Pancreas (tissue), 10 donors: ENCODE measurements around the gene LRRC49. TPM values are rescaled to one million over a fixed set of nuclear protein-coding genes. Genes with fewer than 3 reads are reported as not detected.
"Not testable (repeated sequence)": the region's sequence is repeated elsewhere in the genome, so short reads cannot be mapped to it uniquely, and the experiment has no call there.

Experiments used
- ATAC-seq, 4 donors: fragments of 200-7000 bp; cut with Tn5 transposase; one replicate each; pipeline versions ENCODE4 v1.8.0 to v1.9.1; 2020; ENCODE audit warnings: mild to moderate bottlenecking in 4 of 4, moderate library complexity in 4 of 4
- DNase-seq, 6 donors: peaks; one replicate each; pipeline ENCODE4 v3.0.0-alpha.2; 2020
- FAIRE-seq: peaks from 2 replicates; lab custom pipeline; 2012; peaks lifted over from hg19 to GRCh38; lab: Jason Lieb, UNC
- H3K27ac ChIP-seq, 4 donors: fragments of 200-600 bp; sonication (generic); 1 replicate in 3 of 4; 2 replicates in 1 of 4; pipeline versions ENCODE4 v1.5.0 to v1.8.0; 2020
- H3K27me3 ChIP-seq, 4 donors: fragments of 200-600 bp; one replicate each; pipeline ENCODE4 v1.8.0; 2021
- H3K36me3 ChIP-seq, 3 donors: fragments of 200-600 bp; sonication (generic) in 1 of 3; one replicate each; pipeline versions ENCODE4 v1.5.0 to v1.8.0; 2020 to 2021
- H3K4me1 ChIP-seq, 3 donors: fragments of 200-600 bp; one replicate each; pipeline ENCODE4 v1.8.0; 2021
- H3K4me3 ChIP-seq, 4 donors: fragments of 200-600 bp; sonication (generic) in 2 of 4; one replicate each; pipeline versions ENCODE4 v1.5.0 to v1.8.0; 2020 to 2021
- H3K9me3 ChIP-seq, 4 donors: fragments of 200-600 bp; one replicate each; pipeline ENCODE4 v1.8.0; 2021
- CTCF ChIP-seq, 4 donors: fragments of 200-600 bp; sonication (generic) in 3 of 4; IDR thresholded peaks; one replicate each; pipeline versions ENCODE4 v1.5.0 to v1.8.0; 2021; ENCODE audit warnings: antibody characterized with exemption in 4 of 4
- WGBS, 2 donors: extraction: QIAGEN DNeasy Blood & Tissue Kit; methylation state at CpG; one replicate each; pipeline ENCODE4 v1.1.7; 2013; 5-methylcytosine and 5-hydroxymethylcytosine counted together
- intact Hi-C, 3 donors: fragments of 100-400 bp; cut with DNase I; formaldehyde crosslinking; loops; one replicate each; pipeline versions ENCODE4 v1.11.1 to v1.14.2; 2022
- polyA plus RNA-seq, 2 donors: library from polyadenylated mRNA; stranded (reverse); fragments of 200-250 nt; gene quantifications; one replicate each; pipeline ENCODE4 v1.2.3, GENCODE V29; 2013
- total RNA-seq, 6 donors: library from RNA; stranded (reverse); fragmentation: NEBNext Ultra II Directional in 4 of 6; extraction: Animal tissue kit (Norgen Biotek cat#: 25700) in 4 of 6; gene quantifications; one replicate each; pipeline versions ENCODE4 v1.2.1 to v1.2.4, GENCODE V29; 2021 to 2023
- donor health status: healthy with polysubstance abuse.
- donor health status: DM: no; HTN: no; CAD: no; lungs with moderate emphysema.
- donor health status: DM: no; HTN: no; CAD: no.
- donor health status: control.
- donor health status: control.
- donor health status: Bipolar disorder and iron deficiency.
- donor health status: DM: yes; HTN: yes; CAD: no.
- donor health status: DM: no; HTN: no; CAD: no.
- donor health status: DM: no; HTN: no; CAD: no.
- donor health status: DM: yes; HTN: yes; CAD: no.

Gene LRRC49
- total and polyA plus RNA-seq, 8 donors, result 1.7 to 6.4 (median 4.0) TPM

- intact Hi-C loops, result no loop called here
- no peak overlapping the region for H3K27ac ChIP-seq
- no peak overlapping the region for H3K4me3 ChIP-seq
- H3K4me1 ChIP-seq, result no peaks in the 10 kb centered on the region
- TF ChIP-seq CTCF (IDR thresholded peaks at IDR 0.05), result no peak
- FAIRE-seq, result no peak
- WGBS, 2 donors, result 87 to 98% methylated on average over 2 of the region's 2 CpGs
- peaks cover 0 to 3% (median 0%) of the 10 kb centered on the region in 4 donors for H3K27me3 ChIP-seq
- no peaks in the 10 kb centered on the region for H3K36me3 ChIP-seq
- DNase-seq, result no peak
- no peak for ATAC-seq
- no peaks in the 10 kb centered on the region for H3K9me3 ChIP-seq
Observed at GRCh38 chr15:70976851-70977250, 84.2 kb downstream of the LRRC49 start.

DNA sequence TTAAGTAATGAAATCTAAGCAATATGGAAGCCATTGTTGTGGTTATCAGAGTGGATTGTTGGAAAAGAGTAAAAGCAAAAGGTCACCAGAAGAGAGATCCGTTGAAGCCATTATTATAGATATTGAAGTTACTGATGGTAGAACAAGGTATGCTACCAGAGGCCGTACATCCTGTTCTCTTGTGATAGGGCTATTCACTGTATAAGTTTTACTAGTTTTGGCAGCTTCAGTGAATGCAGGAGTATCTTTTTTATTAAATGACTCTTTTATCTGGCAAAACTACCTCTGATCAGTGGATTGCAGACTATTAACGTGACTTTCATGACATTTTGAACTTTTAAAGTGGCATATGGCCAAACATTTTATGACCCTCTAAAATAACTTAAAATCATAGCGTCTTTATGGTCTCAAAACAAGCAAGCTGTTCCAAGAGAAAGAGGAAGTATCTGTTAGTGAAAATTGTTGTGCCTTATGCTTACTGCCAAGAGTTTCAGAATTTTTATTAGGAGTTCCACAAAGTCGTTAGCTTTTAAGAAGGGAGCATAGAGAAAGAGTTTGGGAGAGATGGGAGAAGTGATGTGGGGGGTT, 102.9 kb downstream of the LRRC49 start:
- ATAC-seq (no peak), FAIRE-seq (no peak)
- 26 to 45% methylated on average over 5 of the region's 5 CpGs for WGBS, 2 donors

GRCh38 chr15:70998319-70998718, 105.7 kb downstream of the LRRC49 start:
- Histone ChIP-seq H3K27ac (no peak overlapping the region), H3K4me3 (no peak overlapping the region), H3K27me3 (no peaks in the 10 kb centered on the region), H3K36me3 (no peaks in the 10 kb centered on the region), H3K4me1 (no peaks in the 10 kb centered on the region), H3K9me3 (no peaks in the 10 kb centered on the region)
- no peak for FAIRE-seq
- DNase-seq, result no peak
- ATAC-seq, result no peak
- no peak for TF ChIP-seq CTCF (IDR thresholded peaks at IDR 0.05)
- intact Hi-C loops, result no loop called here

More for the DNA sequence above, 102.9 kb downstream of the LRRC49 start:
- intact Hi-C loops, result no loop called here
- TF ChIP-seq CTCF (IDR thresholded peaks at IDR 0.05), result no peak
- Histone ChIP-seq H3K9me3 (no peaks in the 10 kb centered on the region), H3K4me3 (no peak overlapping the region), H3K27ac (no peak overlapping the region), H3K27me3 (no peaks in the 10 kb centered on the region), H3K36me3 (no peaks in the 10 kb centered on the region), H3K4me1 (no peaks in the 10 kb centered on the region)
- no peak for DNase-seq

DNA sequence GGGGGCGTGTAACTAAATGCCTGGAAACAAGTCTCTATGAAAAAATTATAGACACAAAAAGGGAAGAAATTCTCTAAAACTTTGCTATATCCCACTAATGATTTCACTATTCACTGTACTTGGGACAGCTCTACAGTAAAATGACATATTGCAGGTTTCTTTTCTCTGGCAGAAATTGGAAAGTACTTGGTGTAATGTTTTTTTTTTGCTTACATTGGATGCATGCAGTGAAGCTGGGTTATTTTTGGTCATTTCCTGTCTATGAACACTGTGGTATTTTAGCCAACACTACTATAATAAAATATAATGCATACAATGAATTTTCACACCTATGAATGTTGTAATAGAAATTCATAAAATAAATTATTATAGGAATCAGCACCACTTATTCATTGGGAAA, 109.7 kb downstream of the LRRC49 start:
- DNase-seq (no peak), FAIRE-seq (no peak), ATAC-seq (no peak)
- intact Hi-C loops, result no loop called here
- Histone ChIP-seq H3K27me3 (no peaks in the 10 kb centered on the region), H3K36me3 (no peaks in the 10 kb centered on the region), H3K27ac (no peak overlapping the region), H3K9me3 (no peaks in the 10 kb centered on the region), H3K4me1 (no peaks in the 10 kb centered on the region), H3K4me3 (no peak overlapping the region)
- WGBS, 2 donors, result 71 to 74% methylated on average over 1 of the region's 1 CpG
- no peak for TF ChIP-seq CTCF (IDR thresholded peaks at IDR 0.05)

GRCh38 chr15:71003319-71003718, 110.7 kb downstream of the LRRC49 start:
- Histone ChIP-seq H3K27me3 (no peaks in the 10 kb centered on the region), H3K36me3 (no peaks in the 10 kb centered on the region), H3K9me3 (no peaks in the 10 kb centered on the region), H3K4me1 (no peaks in the 10 kb centered on the region), H3K4me3 (no peak overlapping the region), H3K27ac (no peak overlapping the region)
- no peak for ATAC-seq
- no peak for TF ChIP-seq CTCF (IDR thresholded peaks at IDR 0.05)
- intact Hi-C loops, result no loop called here
- no peak for DNase-seq
- no peak for FAIRE-seq

DNA sequence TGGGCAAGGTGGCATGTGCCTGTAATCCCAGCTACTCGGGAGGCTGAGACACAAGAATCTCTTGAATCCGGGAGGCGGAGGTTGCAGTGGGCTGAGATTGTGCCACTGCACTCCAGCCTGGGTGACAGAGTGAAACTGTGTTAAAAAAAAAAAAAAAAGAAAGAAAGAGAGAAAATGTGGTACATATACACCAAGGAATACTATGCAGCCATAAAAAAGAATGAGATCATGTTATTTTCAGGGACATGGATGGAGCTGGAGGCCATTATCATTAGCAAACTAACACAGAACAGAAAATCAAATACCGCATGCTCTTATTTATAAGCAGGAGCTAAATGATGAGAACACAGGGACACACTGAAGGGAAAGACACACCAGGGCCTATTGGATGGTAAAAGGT, 111.9 kb downstream of the LRRC49 start:
- H3K36me3 ChIP-seq, H3K9me3 ChIP-seq, FAIRE-seq, H3K4me3 ChIP-seq, H3K4me1 ChIP-seq, DNase-seq, H3K27me3 ChIP-seq, intact Hi-C loops, H3K27ac ChIP-seq, ATAC-seq: not testable (repeated sequence)
- WGBS, 2 donors, result 95 to 99% methylated on average over 4 of the region's 4 CpGs
